ENCODE measurements around the gene ARFGEF3.

Gene ARFGEF3

DNA sequence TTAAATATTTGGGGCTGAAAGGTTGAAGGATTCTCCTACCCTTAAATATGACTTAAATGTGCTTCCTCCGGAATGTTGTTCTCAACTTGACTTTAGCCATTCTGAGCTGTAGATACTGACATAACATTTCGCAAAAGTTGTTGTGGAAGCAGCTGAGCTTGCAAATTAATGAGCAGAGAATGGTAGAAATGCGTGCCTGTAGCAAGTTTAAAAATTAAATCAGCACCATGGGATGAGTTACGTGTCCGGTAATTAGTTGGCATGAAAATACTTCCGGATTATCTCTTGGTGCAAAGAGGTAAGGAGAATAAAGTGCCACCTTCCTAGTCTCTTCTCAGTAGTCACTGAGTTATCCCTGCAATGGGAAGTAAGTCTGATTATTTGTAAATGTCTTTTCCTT is 80.2 kb downstream of the ARFGEF3 start:
- Histone ChIP-seq H3K27ac (ENCODE audit: low read length) (no peak overlapping the region), H3K9me3 (ENCODE audit: insufficient read depth, low read length) (no peaks in the 10 kb centered on the region), H2AFZ (ENCODE audit: low read depth, low read length) (no peak overlapping the region), H3K4me3 (ENCODE audit: low read length) (no peak overlapping the region), H3K36me3 (replicated peaks; ENCODE audit: low read depth, low read length) (no peaks in the 10 kb centered on the region), H3K4me1 (ENCODE audit: low read length) (no peaks in the 10 kb centered on the region), H3K27me3 (ENCODE audit: low read depth, low read length) (peaks cover 16% of the 10 kb centered on the region), H3K4me2 (ENCODE audit: low read length) (no peak overlapping the region), H3K9ac (ENCODE audit: low read length) (no peak overlapping the region), H4K20me1 (ENCODE audit: insufficient read depth, low read length) (no peaks in the 10 kb centered on the region), H3K79me2 (ENCODE audit: low read length) (no peaks in the 10 kb centered on the region)
- no peak for TF ChIP-seq EZH2phosphoT487 (IDR thresholded peaks at IDR 0.05; ENCODE audit: low read depth)
- TF ChIP-seq, protein P1, sequence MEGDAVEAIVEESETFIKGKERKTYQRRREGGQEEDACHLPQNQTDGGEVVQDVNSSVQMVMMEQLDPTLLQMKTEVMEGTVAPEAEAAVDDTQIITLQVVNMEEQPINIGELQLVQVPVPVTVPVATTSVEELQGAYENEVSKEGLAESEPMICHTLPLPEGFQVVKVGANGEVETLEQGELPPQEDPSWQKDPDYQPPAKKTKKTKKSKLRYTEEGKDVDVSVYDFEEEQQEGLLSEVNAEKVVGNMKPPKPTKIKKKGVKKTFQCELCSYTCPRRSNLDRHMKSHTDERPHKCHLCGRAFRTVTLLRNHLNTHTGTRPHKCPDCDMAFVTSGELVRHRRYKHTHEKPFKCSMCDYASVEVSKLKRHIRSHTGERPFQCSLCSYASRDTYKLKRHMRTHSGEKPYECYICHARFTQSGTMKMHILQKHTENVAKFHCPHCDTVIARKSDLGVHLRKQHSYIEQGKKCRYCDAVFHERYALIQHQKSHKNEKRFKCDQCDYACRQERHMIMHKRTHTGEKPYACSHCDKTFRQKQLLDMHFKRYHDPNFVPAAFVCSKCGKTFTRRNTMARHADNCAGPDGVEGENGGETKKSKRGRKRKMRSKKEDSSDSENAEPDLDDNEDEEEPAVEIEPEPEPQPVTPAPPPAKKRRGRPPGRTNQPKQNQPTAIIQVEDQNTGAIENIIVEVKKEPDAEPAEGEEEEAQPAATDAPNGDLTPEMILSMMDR (IDR thresholded peaks at IDR 0.05; ENCODE audit: low read depth, low read length): no peak

DNA sequence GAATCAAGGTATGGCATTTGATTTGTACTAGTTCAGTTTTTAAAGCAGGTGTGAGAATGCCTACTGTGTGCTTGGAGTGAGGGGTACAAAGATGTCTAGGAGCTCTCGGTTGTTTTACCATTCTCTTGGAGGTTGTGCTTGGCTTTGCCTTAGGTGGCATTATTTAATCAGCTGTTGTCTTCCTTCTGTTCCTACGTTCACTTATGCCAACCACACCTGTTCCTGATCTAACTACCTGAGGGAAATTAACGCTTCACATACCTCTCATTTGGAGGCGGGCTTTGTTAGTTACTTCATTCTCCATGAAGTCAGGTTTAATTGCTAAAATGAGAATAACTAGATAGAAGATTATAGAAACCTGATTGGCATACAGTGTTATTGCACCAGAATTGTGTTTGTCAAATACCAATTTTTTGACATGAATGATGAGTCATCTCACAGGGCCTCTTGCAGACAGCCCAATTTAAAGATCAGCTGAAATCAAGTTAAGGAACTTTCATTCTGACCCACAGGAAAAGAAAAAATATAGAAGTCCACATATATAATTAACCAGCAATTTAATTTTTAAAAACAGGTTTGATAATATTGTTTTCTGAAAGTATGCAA is 81.4 kb downstream of the ARFGEF3 start:
- no peaks in the 10 kb centered on the region for H4K20me1 ChIP-seq (ENCODE audit: insufficient read depth, low read length)
- H3K4me3 ChIP-seq (ENCODE audit: low read length): no peak overlapping the region
- no peak overlapping the region for H3K4me2 ChIP-seq (ENCODE audit: low read length)
- H3K27me3 ChIP-seq (ENCODE audit: low read depth, low read length): peaks cover 16% of the 10 kb centered on the region
- no peaks in the 10 kb centered on the region for H3K79me2 ChIP-seq (ENCODE audit: low read length)
- H3K36me3 ChIP-seq (replicated peaks; ENCODE audit: low read depth, low read length): no peaks in the 10 kb centered on the region
- H3K9me3 ChIP-seq (ENCODE audit: insufficient read depth, low read length): no peaks in the 10 kb centered on the region
- H2AFZ ChIP-seq (ENCODE audit: low read depth, low read length): no peak overlapping the region
- TF ChIP-seq, protein P1 (IDR thresholded peaks at IDR 0.05; ENCODE audit: low read depth, low read length): no peak
- no peak for TF ChIP-seq EZH2phosphoT487 (IDR thresholded peaks at IDR 0.05; ENCODE audit: low read depth)
- no peaks in the 10 kb centered on the region for H3K4me1 ChIP-seq (ENCODE audit: low read length)
- H3K27ac ChIP-seq (ENCODE audit: low read length): no peak overlapping the region
- no peak overlapping the region for H3K9ac ChIP-seq (ENCODE audit: low read length)

DNA sequence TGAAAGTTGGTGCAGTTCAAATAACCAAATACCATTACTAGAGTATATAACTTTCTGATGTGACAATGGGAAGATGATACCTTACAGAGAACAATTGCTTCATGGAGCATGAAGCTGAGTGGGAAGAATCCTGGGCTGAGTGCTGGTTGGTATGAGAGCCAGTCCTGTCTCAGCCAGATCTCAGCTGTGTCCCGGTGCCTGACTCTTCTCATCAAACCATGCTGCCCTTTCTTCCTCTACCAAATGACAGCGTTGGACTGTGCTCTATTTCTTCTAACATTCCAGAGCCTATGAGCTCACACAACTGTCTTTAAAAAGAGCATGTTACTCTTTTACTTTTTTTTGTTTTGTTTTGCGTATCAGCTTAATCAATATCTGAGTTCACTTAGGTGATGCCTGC is 84.0 kb downstream of the ARFGEF3 start:
- Histone ChIP-seq H3K79me2 (ENCODE audit: low read length) (no peaks in the 10 kb centered on the region), H2AFZ (ENCODE audit: low read depth, low read length) (no peak overlapping the region), H3K4me2 (ENCODE audit: low read length) (no peak overlapping the region), H3K9ac (ENCODE audit: low read length) (no peak overlapping the region), H3K27me3 (ENCODE audit: low read depth, low read length) (peaks cover 16% of the 10 kb centered on the region), H4K20me1 (ENCODE audit: insufficient read depth, low read length) (no peaks in the 10 kb centered on the region), H3K4me1 (ENCODE audit: low read length) (no peaks in the 10 kb centered on the region), H3K36me3 (replicated peaks; ENCODE audit: low read depth, low read length) (no peaks in the 10 kb centered on the region), H3K4me3 (ENCODE audit: low read length) (no peak overlapping the region), H3K9me3 (ENCODE audit: insufficient read depth, low read length) (no peaks in the 10 kb centered on the region), H3K27ac (ENCODE audit: low read length) (no peak overlapping the region)
- TF ChIP-seq EZH2phosphoT487 (IDR thresholded peaks at IDR 0.05; ENCODE audit: low read depth): no peak
- TF ChIP-seq, protein P1 (IDR thresholded peaks at IDR 0.05; ENCODE audit: low read depth, low read length): no peak

DNA sequence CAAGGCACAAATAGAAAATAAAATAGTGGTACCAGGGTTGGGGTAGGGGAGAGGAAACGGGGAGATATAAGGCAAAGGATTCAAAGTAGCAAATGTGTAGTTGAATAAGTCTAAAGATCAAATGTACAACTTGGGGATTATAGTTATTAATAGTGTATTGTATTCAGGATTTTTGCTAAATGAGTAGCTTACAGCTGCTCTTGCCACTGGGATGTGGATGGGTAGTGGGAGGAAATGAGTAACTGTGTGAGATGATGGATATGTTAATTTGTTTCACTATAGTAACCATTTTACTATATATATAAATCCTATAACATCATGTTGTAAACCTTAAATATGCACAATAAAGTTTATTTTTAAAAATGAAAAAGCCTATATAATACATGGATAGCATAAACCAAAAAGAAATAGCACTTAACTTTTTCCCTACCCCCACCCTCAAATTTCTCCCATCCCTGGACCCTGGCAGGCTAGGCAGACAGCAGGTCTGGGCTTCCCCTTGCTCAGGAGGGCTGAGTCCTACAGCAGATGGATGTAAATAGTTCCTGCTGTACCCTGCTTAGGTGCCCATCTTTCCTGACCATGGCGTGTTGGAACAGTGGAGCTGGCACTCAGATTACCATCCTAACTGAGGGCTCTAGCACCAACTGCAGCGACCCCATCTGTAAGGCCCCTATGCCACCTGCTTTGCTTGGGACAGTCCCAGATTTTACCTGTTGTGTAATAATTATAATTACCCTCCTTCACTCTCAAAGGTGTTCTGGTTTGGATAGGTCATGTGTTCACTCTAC is 85.1 kb downstream of the ARFGEF3 start:
- Histone ChIP-seq H2AFZ (ENCODE audit: low read depth, low read length) (no peak overlapping the region), H3K4me3 (ENCODE audit: low read length) (no peak overlapping the region), H3K36me3 (replicated peaks; ENCODE audit: low read depth, low read length) (no peaks in the 10 kb centered on the region), H3K79me2 (ENCODE audit: low read length) (no peaks in the 10 kb centered on the region), H3K4me2 (ENCODE audit: low read length) (no peak overlapping the region), H4K20me1 (ENCODE audit: insufficient read depth, low read length) (no peaks in the 10 kb centered on the region), H3K27me3 (ENCODE audit: low read depth, low read length) (peaks cover 10% of the 10 kb centered on the region; the same call in 1 of the 2 replicates), H3K9me3 (ENCODE audit: insufficient read depth, low read length) (no peaks in the 10 kb centered on the region), H3K27ac (ENCODE audit: low read length) (no peak overlapping the region), H3K4me1 (ENCODE audit: low read length) (no peaks in the 10 kb centered on the region), H3K9ac (ENCODE audit: low read length) (no peak overlapping the region)
- TF ChIP-seq EZH2phosphoT487 (IDR thresholded peaks at IDR 0.05; ENCODE audit: low read depth): no peak
- TF ChIP-seq, protein P1 (IDR thresholded peaks at IDR 0.05; ENCODE audit: low read depth, low read length): no peak
